SK-N-SH (cell line): ENCODE measurements around the gene LMO7. TPM values are rescaled to one million over a fixed set of nuclear protein-coding genes. Genes with fewer than 3 reads are reported as not detected.

Experiments used
- CTCF ChIA-PET: fragments of 300-600, 350-600 bp; formaldehyde crosslinking; extraction: SDS; loops from one replicate; lab custom pipeline; 2021; lab: Yijun Ruan, JAX
- POLR2A ChIA-PET: fragments of 350-600 bp; sonication (Branson Sonifier 250); formaldehyde crosslinking; extraction: SDS; loops from one replicate; lab custom pipeline; 2020; ENCODE audit warnings: antibody characterized with exemption, inconsistent platforms; lab: Yijun Ruan, JAX
- DNase-seq: peaks from one replicate; pipeline ENCODE4 v3.0.0; 2012
- H2AFZ ChIP-seq: fragments of 200-600 bp; sonication (generic); 2 replicates; pipeline ENCODE4 v1.8.1; 2016; ENCODE audit warnings: antibody characterized with exemption, mild to moderate bottlenecking, low read depth
- H3F3A ChIP-seq: fragments of 200-600 bp; sonication (generic); replicated peaks from 2 replicates; pipeline ENCODE3; 2016; ENCODE audit warnings: antibody characterized with exemption, mild to moderate bottlenecking; ENCODE audit not compliant: insufficient read depth
- H3K27ac ChIP-seq, 2 experiments: fragments of 200-500 bp in 1 of 2; fragments of 200-600 bp in 1 of 2; sonication (Bioruptor generic) in 1 of 2; sonication (generic), shearing (Covaris generic) in 1 of 2; 2 replicates each; pipeline versions ENCODE4 v1.5.1 to v1.6.1; 2014 to 2016; ENCODE audit warnings: low read depth in 2 of 2, inconsistent platforms in 1 of 2, low read length in 1 of 2, mild to moderate bottlenecking in 1 of 2, mixed read lengths in 1 of 2
- H3K27me3 ChIP-seq: fragments of 200-600 bp; sonication (generic), shearing (Covaris generic); 2 replicates; pipeline ENCODE4 v1.6.1; 2016; ENCODE audit warnings: mixed run types; ENCODE audit not compliant: insufficient read depth
- H3K36me3 ChIP-seq, 2 experiments: fragments of 200-500 bp in 1 of 2; fragments of 200-600 bp in 1 of 2; sonication (Bioruptor generic) in 1 of 2; sonication (generic) in 1 of 2; replicated peaks in 1 of 2; 2 replicates each; pipeline versions ENCODE3 to v1.5.1; 2014 to 2016; ENCODE audit warnings: low read length in 1 of 2, mild to moderate bottlenecking in 1 of 2; ENCODE audit not compliant: insufficient read depth in 2 of 2, control insufficient read depth in 1 of 2
- H3K4me1 ChIP-seq, 2 experiments: fragments of 200-500 bp in 1 of 2; fragments of 200-600 bp in 1 of 2; sonication (Bioruptor generic) in 1 of 2; sonication (generic), shearing (Covaris generic) in 1 of 2; 2 replicates each; pipeline versions ENCODE4 v1.5.1 to v1.6.1; 2014 to 2016; ENCODE audit warnings: low read depth in 1 of 2, low read length in 1 of 2, mixed run types in 1 of 2; ENCODE audit not compliant: insufficient read depth in 2 of 2, control insufficient read depth in 1 of 2
- H3K4me2 ChIP-seq: fragments of 200-600 bp; sonication (generic), shearing (Covaris generic); 2 replicates; pipeline ENCODE4 v1.6.1; 2017; ENCODE audit warnings: mixed run types
- H3K4me3 ChIP-seq, 2 experiments: fragments of 200-500 bp in 1 of 2; fragments of 200-600 bp in 1 of 2; sonication (Bioruptor generic) in 1 of 2; sonication (generic), shearing (Covaris generic) in 1 of 2; 2 replicates each; pipeline versions ENCODE4 v1.5.1 to v1.8.1; 2014 to 2016; ENCODE audit warnings: low read depth in 2 of 2, inconsistent platforms in 1 of 2, low read length in 1 of 2, mild to moderate bottlenecking in 1 of 2, mixed read lengths in 1 of 2, moderate library complexity in 1 of 2
- H3K79me2 ChIP-seq: fragments of 200-600 bp; sonication (generic); 2 replicates; pipeline ENCODE4 v1.8.1; 2017; ENCODE audit warnings: mild to moderate bottlenecking; ENCODE audit not compliant: insufficient read depth
- H3K9ac ChIP-seq: fragments of 200-600 bp; sonication (generic); 2 replicates; pipeline ENCODE4 v1.6.1; 2017; ENCODE audit warnings: mixed run types
- H3K9me2 ChIP-seq: fragments of 200-600 bp; sonication (generic); 2 replicates; pipeline ENCODE4 v1.6.1; 2017; ENCODE audit warnings: mixed run types
- H3K9me3 ChIP-seq: fragments of 200-600 bp; sonication (generic); 2 replicates; pipeline ENCODE4 v1.6.1; 2017; ENCODE audit warnings: mixed run types, mild to moderate bottlenecking, moderate library complexity
- H4K20me1 ChIP-seq: fragments of 200-600 bp; sonication (generic); 2 replicates; pipeline ENCODE4 v1.6.1; 2017; ENCODE audit warnings: mild to moderate bottlenecking, mixed run types; ENCODE audit not compliant: insufficient read depth
- EP300 ChIP-seq, 2 experiments: IDR thresholded peaks; 2 replicates each; pipeline versions ENCODE4 v1.4.0 to v1.6.1; 2012; ENCODE audit warnings: borderline replicate concordance in 1 of 2, low read depth in 1 of 2, low read length in 1 of 2
- EZH2phosphoT487 ChIP-seq: fragments of 200-600 bp; sonication (generic); IDR thresholded peaks from 2 replicates; pipeline ENCODE4 v1.6.1; 2017; ENCODE audit warnings: low read depth, mixed run types, mild to moderate bottlenecking, antibody characterized with exemption, moderate library complexity, borderline replicate concordance
- FOXJ3 ChIP-seq: sonication (generic); formaldehyde crosslinking; IDR thresholded peaks from 2 replicates; pipeline ENCODE4 v1.5.1; 2020; ENCODE audit warnings: mild to moderate bottlenecking, missing genetic modification reagents
- FOXM1 ChIP-seq: IDR thresholded peaks from 2 replicates; pipeline ENCODE4 v1.4.0; 2012; ENCODE audit warnings: low read depth, mild to moderate bottlenecking
- GABPA ChIP-seq: IDR thresholded peaks from 2 replicates; pipeline ENCODE4 v1.4.0; 2012; ENCODE audit warnings: low read depth, mild to moderate bottlenecking
- GATA2 ChIP-seq: sonication (generic); formaldehyde crosslinking; IDR thresholded peaks from 2 replicates; pipeline ENCODE4 v1.5.0; 2020; ENCODE audit warnings: mild to moderate bottlenecking, missing genetic modification reagents
- NRF1 ChIP-seq: IDR thresholded peaks from 2 replicates; pipeline ENCODE4 v1.6.1; 2012; ENCODE audit warnings: low read depth, mild to moderate bottlenecking, low read length
- POLR2AphosphoS5 ChIP-seq: IDR thresholded peaks from 2 replicates; pipeline ENCODE4 v1.6.1; 2012; ENCODE audit warnings: low read depth, low read length
- RAD21 ChIP-seq: IDR thresholded peaks from 2 replicates; pipeline ENCODE4 v1.6.1; 2012; ENCODE audit warnings: mild to moderate bottlenecking, low read length
- RFX5 ChIP-seq: IDR thresholded peaks from 2 replicates; pipeline ENCODE4 v1.6.1; 2012; ENCODE audit warnings: mild to moderate bottlenecking, improper control_type of control experiment, low read length
- SIN3A ChIP-seq: IDR thresholded peaks from 2 replicates; pipeline ENCODE4 v1.6.1; 2012; ENCODE audit warnings: low read depth, mild to moderate bottlenecking, low read length, moderate library complexity, borderline replicate concordance
- SMC3 ChIP-seq: IDR thresholded peaks from 2 replicates; pipeline ENCODE4 v1.6.1; 2012; ENCODE audit warnings: low read depth, low read length, improper control_type of control experiment
- TAF1 ChIP-seq: IDR thresholded peaks from 2 replicates; pipeline ENCODE4 v1.6.1; 2012; ENCODE audit warnings: low read depth, mild to moderate bottlenecking, low read length, moderate library complexity, borderline replicate concordance
- TEAD4 ChIP-seq: IDR thresholded peaks from 2 replicates; pipeline ENCODE4 v1.4.0; 2012; ENCODE audit warnings: mild to moderate bottlenecking, borderline replicate concordance; ENCODE audit not compliant: insufficient read depth
- YY1 ChIP-seq: IDR thresholded peaks from 2 replicates; pipeline ENCODE4 v1.4.0; 2012; ENCODE audit warnings: low read depth, mild to moderate bottlenecking
- WGBS: methylation state at CpG from one replicate; pipeline ENCODE4 v1.1.6; 2017; ENCODE audit warnings: low lambda C conversion rate; 5-methylcytosine and 5-hydroxymethylcytosine counted together
- polyA plus RNA-seq, 3 experiments: library from polyadenylated mRNA; depleted of rRNA; stranded (reverse); fragments of >200 nt; gene quantifications; 2 replicates each; pipeline ENCODE4 v1.2.3, GENCODE V29; 2012
- TF ChIP-seq, protein P1 (sequence below): fragments of 150-350 bp; IDR thresholded peaks from 2 replicates; pipeline ENCODE4 v1.6.1; 2017; ENCODE audit warnings: antibody characterized with exemption, low read length, low read depth, borderline replicate concordance
- TF ChIP-seq, protein P2 (sequence below): IDR thresholded peaks from 2 replicates; pipeline ENCODE4 v1.4.0; 2012; ENCODE audit warnings: low read depth

LMO7 gene
- polyA plus RNA-seq, 1 of the 3 experiments (the other 2 are of a cell fraction): 83.6 TPM

DNA sequence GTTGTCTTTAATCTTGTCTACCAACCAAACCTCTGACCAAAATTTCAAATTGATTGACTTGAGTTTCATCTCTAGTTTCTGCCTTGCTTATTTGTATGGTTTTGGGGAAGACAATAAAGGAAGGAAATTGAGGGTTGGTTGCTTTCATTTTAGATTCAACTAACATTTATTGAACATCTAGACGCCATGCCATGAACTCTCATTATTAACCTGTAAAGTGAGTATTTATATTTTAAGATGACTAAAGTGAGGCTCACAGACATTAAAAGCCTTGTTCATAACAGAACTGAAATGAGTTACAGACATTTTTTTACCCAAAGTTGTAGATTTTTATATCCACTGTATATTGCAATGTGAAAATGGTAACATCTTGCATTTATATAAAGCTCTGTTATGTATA lies 239.3 kb downstream of the LMO7 start:
- no peaks in the 10 kb centered on the region for H3K9me3 ChIP-seq
- H3K27ac ChIP-seq: no peak overlapping the region
- no peak for DNase-seq
- no peak overlapping the region for H3K4me2 ChIP-seq
- ChIA-PET CTCF (interaction anchor here (0.6 to 7.5 kb wide), 35 partner anchors 10 to 1105 kb away, joined by 3 to 73 read pairs (median 6); no protein-coding TSS in a partner anchor), POLR2A (no interaction called here)
- H3K27me3 ChIP-seq: no peaks in the 10 kb centered on the region
- no peak for TF ChIP-seq FOXM1
- TF ChIP-seq GATA2: no peak
- TF ChIP-seq SMC3: no peak
- no peak for TF ChIP-seq FOXJ3
- no peak for TF ChIP-seq SIN3A
- TF ChIP-seq RFX5: no peak
- TF ChIP-seq, protein P1, sequence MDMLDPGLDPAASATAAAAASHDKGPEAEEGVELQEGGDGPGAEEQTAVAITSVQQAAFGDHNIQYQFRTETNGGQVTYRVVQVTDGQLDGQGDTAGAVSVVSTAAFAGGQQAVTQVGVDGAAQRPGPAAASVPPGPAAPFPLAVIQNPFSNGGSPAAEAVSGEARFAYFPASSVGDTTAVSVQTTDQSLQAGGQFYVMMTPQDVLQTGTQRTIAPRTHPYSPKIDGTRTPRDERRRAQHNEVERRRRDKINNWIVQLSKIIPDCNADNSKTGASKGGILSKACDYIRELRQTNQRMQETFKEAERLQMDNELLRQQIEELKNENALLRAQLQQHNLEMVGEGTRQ: no peak
- TF ChIP-seq YY1: no peak
- TF ChIP-seq RAD21: no peak
- no peak for TF ChIP-seq TAF1
- no peak for TF ChIP-seq EZH2phosphoT487
- no peak for TF ChIP-seq TEAD4
- no peak for TF ChIP-seq GABPA
- TF ChIP-seq, protein P2, sequence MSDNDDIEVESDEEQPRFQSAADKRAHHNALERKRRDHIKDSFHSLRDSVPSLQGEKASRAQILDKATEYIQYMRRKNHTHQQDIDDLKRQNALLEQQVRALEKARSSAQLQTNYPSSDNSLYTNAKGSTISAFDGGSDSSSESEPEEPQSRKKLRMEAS: no peak
- TF ChIP-seq POLR2AphosphoS5: no peak
- TF ChIP-seq EP300 (IDR thresholded peaks at IDR 0.05; ENCODE audit: borderline replicate concordance in 1 of 2, low read depth in 1 of 2, low read length in 1 of 2): no peak
- no peak for TF ChIP-seq NRF1
- no peaks in the 10 kb centered on the region for H3K79me2 ChIP-seq
- WGBS: 100% methylated on average over 1 of the region's 1 CpG
- H3K36me3 ChIP-seq: no peaks in the 10 kb centered on the region
- no peak overlapping the region for H2AFZ ChIP-seq
- H3K4me1 ChIP-seq: peaks cover 0 to 2% of the 10 kb centered on the region in 2 experiments; a peak in 2 of 4 replicates
- no peak overlapping the region for H3K9ac ChIP-seq
- no peak overlapping the region for H3K4me3 ChIP-seq
- H3F3A ChIP-seq: peaks cover 4% of the 10 kb centered on the region
- no peaks in the 10 kb centered on the region for H4K20me1 ChIP-seq
- H3K9me2 ChIP-seq: no peaks in the 10 kb centered on the region
